Upper lobe of right lung (tissue), 1 donor: ENCODE results near the gene ACR. TPM values are rescaled to one million over a fixed set of nuclear protein-coding genes. Genes with fewer than 3 reads are reported as not detected.

Experiments used
- ATAC-seq: fragments of 200-7000 bp; cut with Tn5 transposase; one replicate; pipeline ENCODE4 v1.9.1; 2020; ENCODE audit warnings: mild to moderate bottlenecking, moderate library complexity
- DNase-seq: peaks from one replicate; pipeline ENCODE4 v3.0.0-alpha.2; 2020
- H3K27ac ChIP-seq: fragments of 200-600 bp; one replicate; pipeline ENCODE4 v1.8.0; 2022
- H3K27me3 ChIP-seq: fragments of 200-600 bp; one replicate; pipeline ENCODE4 v1.8.0; 2022; ENCODE audit warnings: mild to moderate bottlenecking
- H3K36me3 ChIP-seq: fragments of 200-600 bp; one replicate; pipeline ENCODE4 v1.8.0; 2022
- H3K4me1 ChIP-seq: fragments of 200-600 bp; one replicate; pipeline ENCODE4 v1.8.0; 2022
- H3K4me3 ChIP-seq: fragments of 200-600 bp; one replicate; pipeline ENCODE4 v1.8.0; 2022; ENCODE audit warnings: mild to moderate bottlenecking
- H3K9me3 ChIP-seq: fragments of 200-600 bp; one replicate; pipeline ENCODE4 v1.8.0; 2022
- CTCF ChIP-seq: fragments of 200-600 bp; IDR thresholded peaks from one replicate; pipeline ENCODE4 v1.8.0; 2022; ENCODE audit warnings: antibody characterized with exemption
- intact Hi-C: fragments of 100-400 bp; cut with DNase I; formaldehyde crosslinking; loops from one replicate; pipeline ENCODE4 v1.11.0; 2022
- total RNA-seq: library from RNA; stranded (reverse); fragmentation: NEBNext Ultra II Directional; extraction: Animal tissue kit (Norgen Biotek cat#: 25700); gene quantifications from one replicate; pipeline ENCODE4 v1.2.1, GENCODE V29; 2021
- donor health status: DM: no; HTN: yes; CAD: no; lungs with severe emphysema.

The ACR gene
- total RNA-seq, 1 donor from 2014 or later, result 4.5 TPM

GRCh38 chr22:50701428-50702154 lies 36.4 kb upstream of the ACR start:
- Histone ChIP-seq H3K4me3 (no peak overlapping the region), H3K4me1 (peaks cover 20% of the 10 kb centered on the region), H3K36me3 (peaks cover 4% of the 10 kb centered on the region), H3K27ac (no peak overlapping the region), H3K9me3 (no peaks in the 10 kb centered on the region), H3K27me3 (no peaks in the 10 kb centered on the region)
- DNase-seq, result peak; percentile 26
- TF ChIP-seq CTCF, result no peak
- intact Hi-C loops, result no loop called here
- no peak for ATAC-seq

- intact Hi-C loops, result no loop called here
- ATAC-seq (no peak), DNase-seq (peak; percentile 51)
- H3K27me3 ChIP-seq, result no peaks in the 10 kb centered on the region
- H3K9me3 ChIP-seq, result no peaks in the 10 kb centered on the region
- no peak overlapping the region for H3K4me3 ChIP-seq
- H3K27ac ChIP-seq, result no peak overlapping the region
- TF ChIP-seq CTCF, result no peak
- H3K4me1 ChIP-seq, result peaks cover 20% of the 10 kb centered on the region
- peaks cover 4% of the 10 kb centered on the region for H3K36me3 ChIP-seq
These were observed 35.7 kb upstream of the ACR start for GRCh38 chr22:50702261-50702671.

GRCh38 chr22:50702821-50703725 lies 34.9 kb upstream of the ACR start:
- DNase-seq (peak; percentile 59), ATAC-seq (no peak)
- H3K27me3 ChIP-seq, result no peaks in the 10 kb centered on the region
- H3K9me3 ChIP-seq, result no peaks in the 10 kb centered on the region
- H3K36me3 ChIP-seq, result peaks cover 4% of the 10 kb centered on the region
- no peak overlapping the region for H3K4me3 ChIP-seq
- H3K4me1 ChIP-seq, result peaks cover 20% of the 10 kb centered on the region
- intact Hi-C loops, result no loop called here
- TF ChIP-seq CTCF, result no peak
- no peak overlapping the region for H3K27ac ChIP-seq

GRCh38 chr22:50703726-50704509 lies 34.1 kb upstream of the ACR start:
- Histone ChIP-seq H3K27me3 (no peaks in the 10 kb centered on the region), H3K4me1 (peaks cover 16% of the 10 kb centered on the region), H3K36me3 (peaks cover 4% of the 10 kb centered on the region), H3K4me3 (no peak overlapping the region), H3K27ac (no peak overlapping the region), H3K9me3 (no peaks in the 10 kb centered on the region)
- DNase-seq, result peak; percentile 58
- no peak for ATAC-seq
- no peak for TF ChIP-seq CTCF
- intact Hi-C loops, result no loop called here

- DNase-seq, result peak; percentile 68
These were observed 33.3 kb upstream of the ACR start for GRCh38 chr22:50704510-50705218.

More at GRCh38 chr22:50704510-50705218, 33.3 kb upstream of the ACR start:
- H3K4me1 ChIP-seq, result peaks cover 8% of the 10 kb centered on the region
- H3K36me3 ChIP-seq, result peaks cover 4% of the 10 kb centered on the region
- no peaks in the 10 kb centered on the region for H3K9me3 ChIP-seq
- no peaks in the 10 kb centered on the region for H3K27me3 ChIP-seq
- TF ChIP-seq CTCF, result no peak
- no peak overlapping the region for H3K27ac ChIP-seq
- no peak for ATAC-seq
- intact Hi-C loops, result no loop called here
- no peak overlapping the region for H3K4me3 ChIP-seq
